GM12878 (cell line): ENCODE data around the gene PKP4.

ENCODE experiments used
- ATF3 ChIP-seq: IDR thresholded peaks from 2 replicates; pipeline ENCODE4 v1.6.1; 2011; ENCODE audit warnings: low read depth, mild to moderate bottlenecking, low read length, moderate library complexity, borderline replicate concordance; ENCODE audit errors: extremely low read depth
- CHD2 ChIP-seq: IDR thresholded peaks from 2 replicates; pipeline ENCODE4 v1.6.1; 2011; ENCODE audit warnings: low read depth, low read length, improper control_type of control experiment, borderline replicate concordance
- CTCF ChIP-seq, 3 experiments: IDR thresholded peaks in 2 of 3; conservative IDR thresholded peaks in 1 of 3; 2 replicates each; pipeline ENCODE4 v1.5.1; 2011; ENCODE audit warnings: low read depth in 3 of 3, low read length in 3 of 3, mild to moderate bottlenecking in 3 of 3, control low read depth in 2 of 3, moderate library complexity in 2 of 3, inconsistent platforms in 1 of 3, mixed read lengths in 1 of 3; ENCODE audit not compliant: control insufficient read depth in 2 of 3, insufficient read depth in 1 of 3; ENCODE audit errors: extremely low read depth in 1 of 3
- EZH2 ChIP-seq: IDR thresholded peaks from 2 replicates; pipeline ENCODE4 v1.6.1; 2012; ENCODE audit warnings: low read depth, mild to moderate bottlenecking, control low read depth, inconsistent platforms, low read length, borderline replicate concordance; ENCODE audit not compliant: control insufficient read depth
- HCFC1 ChIP-seq: fragments of 150-350 bp; IDR thresholded peaks from 2 replicates; pipeline ENCODE4 v1.6.1; 2014; ENCODE audit warnings: low read length
- IKZF2 ChIP-seq, 2 experiments: fragments of 450-650 bp; IDR thresholded peaks; 2 replicates each; pipeline ENCODE4 v1.6.1; 2017; ENCODE audit warnings: mild to moderate bottlenecking in 2 of 2, moderate library complexity in 2 of 2
- MXI1 ChIP-seq: fragments of 150-350 bp; IDR thresholded peaks from 2 replicates; pipeline ENCODE4 v1.6.1; 2011; ENCODE audit warnings: low read depth, mild to moderate bottlenecking, inconsistent platforms, low read length, improper control_type of control experiment
- POLR2A ChIP-seq: IDR thresholded peaks from 2 replicates; pipeline ENCODE4 v1.6.1; 2011; ENCODE audit warnings: low read depth, mild to moderate bottlenecking, low read length
- RAD21 ChIP-seq: IDR thresholded peaks from 2 replicates; pipeline ENCODE4 v1.6.1; 2011; ENCODE audit warnings: mild to moderate bottlenecking, low read depth, low read length, moderate library complexity; ENCODE audit not compliant: insufficient read depth
- RBBP5 ChIP-seq: fragments of 200-600 bp; sonication (generic); conservative IDR thresholded peaks from 2 replicates; pipeline ENCODE4 v1.6.1; 2016
- RELA ChIP-seq: fragments of 450-650 bp; IDR thresholded peaks from 2 replicates; pipeline ENCODE4 v1.8.0; 2014; ENCODE audit warnings: borderline replicate concordance; ENCODE audit not compliant: partially characterized antibody
- RFX5 ChIP-seq: IDR thresholded peaks from 2 replicates; pipeline ENCODE4 v1.6.1; 2011; ENCODE audit warnings: low read depth, low read length, improper control_type of control experiment
- SRF ChIP-seq, 2 experiments: IDR thresholded peaks; 2 replicates each; pipeline ENCODE4 v1.6.1; 2011; ENCODE audit warnings: low read depth in 2 of 2, low read length in 2 of 2, mild to moderate bottlenecking in 1 of 2, moderate library complexity in 1 of 2
- ZNF274 ChIP-seq: IDR thresholded peaks from one replicate; pipeline ENCODE4 v1.8.0; 2011; ENCODE audit not compliant: insufficient read length, insufficient read depth

- TF ChIP-seq RBBP5 = no peak
- TF ChIP-seq ZNF274 = no peak
- no peak for TF ChIP-seq SRF (IDR thresholded peaks at IDR 0.05; ENCODE audit: low read depth in 2 of 2, low read length in 2 of 2)
- no peak for TF ChIP-seq POLR2A
- TF ChIP-seq RFX5 = no peak
- TF ChIP-seq RAD21 = no peak
- no peak for TF ChIP-seq ATF3
- TF ChIP-seq HCFC1 = no peak
- TF ChIP-seq CTCF (IDR thresholded peaks at IDR 0.05 in 2 of 3, conservative IDR thresholded peaks at IDR 0.05 in 1 of 3; ENCODE audit: control insufficient read depth in 2 of 3, extremely low read depth in 1 of 3, insufficient read depth in 1 of 3, low read depth in 3 of 3, low read length in 3 of 3) = no peak
- TF ChIP-seq IKZF2 (IDR thresholded peaks at IDR 0.05) = no peak
- TF ChIP-seq MXI1 = no peak
- TF ChIP-seq EZH2 = no peak
- TF ChIP-seq CHD2 = no peak
- TF ChIP-seq RELA = no peak
Measured at GRCh38 chr2:158583923-158584322, 127.2 kb downstream of the PKP4 start.
